GM23338 (cell line): Measurements from ENCODE around the gene ATG4A. TPM values are rescaled to one million over a fixed set of nuclear protein-coding genes. Genes with fewer than 3 reads are reported as not detected.

ENCODE experiments used
- ATAC-seq: fragments of 200-7000 bp; cut with Tn5 transposase; 3 replicates; pipeline ENCODE4 v1.9.1; 2020
- DNase-seq: peaks from one replicate; pipeline ENCODE4 v3.0.0-alpha.2; 2015; ENCODE audit warnings: low spot score
- H2AFZ ChIP-seq: fragments of 200-600 bp; sonication (generic); 2 replicates; pipeline ENCODE4 v1.8.0; 2016; ENCODE audit warnings: antibody characterized with exemption, mild to moderate bottlenecking, moderate library complexity
- H3F3A ChIP-seq: fragments of 200-600 bp; sonication (generic); replicated peaks from 2 replicates; pipeline ENCODE4 v1.8.0; 2017; ENCODE audit warnings: antibody characterized with exemption, mixed run types, low read depth
- H3K27ac ChIP-seq: fragments of 200-600 bp; sonication (generic); 2 replicates; pipeline ENCODE4 v1.6.1; 2016; ENCODE audit warnings: low read depth
- H3K27me3 ChIP-seq: fragments of 200-600 bp; sonication (generic); 2 replicates; pipeline ENCODE4 v1.8.0; 2016; ENCODE audit warnings: mild to moderate bottlenecking, mixed run types, moderate library complexity; ENCODE audit not compliant: insufficient read depth
- H3K36me3 ChIP-seq: fragments of 200-600 bp; sonication (generic); 2 replicates; pipeline ENCODE4 v1.8.0; 2016; ENCODE audit warnings: mild to moderate bottlenecking; ENCODE audit not compliant: insufficient read depth
- H3K4me1 ChIP-seq: fragments of 200-600 bp; sonication (generic); 2 replicates; pipeline ENCODE4 v1.8.0; 2016; ENCODE audit warnings: mild to moderate bottlenecking, moderate library complexity; ENCODE audit not compliant: insufficient read depth
- H3K4me2 ChIP-seq: fragments of 200-600 bp; sonication (generic); 2 replicates; pipeline ENCODE4 v1.7.1; 2017; ENCODE audit warnings: mixed run types
- H3K4me3 ChIP-seq: fragments of 200-600 bp; sonication (generic); 2 replicates; pipeline ENCODE4 v1.6.1; 2016; ENCODE audit warnings: mixed run types
- H3K79me2 ChIP-seq: fragments of 200-600 bp; sonication (generic); replicated peaks from 2 replicates; pipeline ENCODE4 v1.8.0; 2017; ENCODE audit warnings: mild to moderate bottlenecking; ENCODE audit not compliant: insufficient read depth
- H3K9me2 ChIP-seq: fragments of 200-600 bp; sonication (generic); 2 replicates; pipeline ENCODE4 v1.8.0; 2017; ENCODE audit not compliant: insufficient read depth
- H4K20me1 ChIP-seq: fragments of 200-600 bp; sonication (generic); replicated peaks from 2 replicates; pipeline ENCODE4 v1.8.0; 2017; ENCODE audit warnings: mild to moderate bottlenecking; ENCODE audit not compliant: insufficient read depth
- H3K27ac Mint-ChIP-seq: 2 replicates; pipeline ENCODE4 v1.8.0; 2020; ENCODE audit warnings: inconsistent platforms, mild to moderate bottlenecking, moderate library complexity, mixed read lengths
- H3K27me3 Mint-ChIP-seq: 3 replicates; pipeline ENCODE4 v1.8.0; 2022; ENCODE audit warnings: low read depth, mild to moderate bottlenecking, moderate library complexity, mixed read lengths, inconsistent platforms; ENCODE audit not compliant: insufficient read depth, poor library complexity
- H3K36me3 Mint-ChIP-seq: 3 replicates; pipeline ENCODE4 v1.8.0; 2021; ENCODE audit warnings: low read depth, mild to moderate bottlenecking, inconsistent platforms, moderate library complexity, mixed read lengths
- H3K4me1 Mint-ChIP-seq: 3 replicates; pipeline ENCODE4 v1.8.0; 2020; ENCODE audit warnings: mild to moderate bottlenecking, inconsistent platforms, mixed read lengths
- H3K4me3 Mint-ChIP-seq: 3 replicates; pipeline ENCODE4 v1.8.0; 2021; ENCODE audit warnings: moderate library complexity, mild to moderate bottlenecking, inconsistent platforms, mixed read lengths
- H3K9me3 Mint-ChIP-seq: 3 replicates; pipeline ENCODE4 v1.8.0; 2020; ENCODE audit warnings: moderate library complexity, mild to moderate bottlenecking, inconsistent platforms, mixed read lengths
- CREB1 ChIP-seq: fragments of 250-450 bp; sonication (Bioruptor Pico); IDR thresholded peaks from 2 replicates; pipeline ENCODE4 v1.5.0; 2020; ENCODE audit warnings: low read depth, mild to moderate bottlenecking, moderate library complexity
- JUNB ChIP-seq: IDR thresholded peaks from one replicate; pipeline ENCODE4 v1.6.1; 2016; ENCODE audit warnings: antibody characterized with exemption; ENCODE audit not compliant: unreplicated experiment
- POLR2AphosphoS5 ChIP-seq: IDR thresholded peaks from 2 replicates; pipeline ENCODE4 v1.6.1; 2016; ENCODE audit warnings: antibody characterized with exemption, low read depth
- STAT1 ChIP-seq: IDR thresholded peaks from one replicate; pipeline ENCODE4 v1.6.1; 2016; ENCODE audit warnings: antibody characterized with exemption; ENCODE audit not compliant: unreplicated experiment
- ZNF331 ChIP-seq: fragments of 250-450 bp; sonication (Bioruptor Pico); IDR thresholded peaks from 2 replicates; pipeline ENCODE4 v1.5.0; 2020; ENCODE audit warnings: low read depth, mild to moderate bottlenecking, moderate library complexity
- polyA plus RNA-seq: library from polyadenylated mRNA; unstranded; fragments of >200 nt; fragmentation: Nextera tagmentation; extraction: Ambion mirVana; gene quantifications from 2 replicates; pipeline ENCODE4 v1.2.1, GENCODE V29; 2016
- total RNA-seq: library from RNA; depleted of rRNA; stranded (reverse); fragments of >200 nt; shearing (Covaris generic); gene quantifications from 2 replicates; pipeline ENCODE4 v1.2.3, GENCODE V29; 2014
- TF ChIP-seq, protein P1 (sequence below): fragments of 250-450 bp; sonication (Bioruptor Pico); IDR thresholded peaks from 2 replicates; pipeline ENCODE4 v1.5.0; 2020; ENCODE audit warnings: mild to moderate bottlenecking, moderate library complexity
- TF ChIP-seq, protein P2 (sequence below), 2 experiments: fragments of 200-600 bp in 1 of 2; sonication (generic) in 1 of 2; conservative IDR thresholded peaks; 2 replicates each; pipeline versions ENCODE4 v1.5.1 to v1.6.1; 2016 to 2017; ENCODE audit warnings: antibody characterized with exemption in 2 of 2, low read depth in 2 of 2, mild to moderate bottlenecking in 2 of 2, moderate library complexity in 1 of 2
- TF ChIP-seq, protein P3 (sequence below): IDR thresholded peaks from one replicate; pipeline ENCODE4 v1.6.1; 2018; ENCODE audit warnings: antibody characterized with exemption; ENCODE audit not compliant: unreplicated experiment

The ATG4A gene
- total and polyA plus RNA-seq, 2 experiments from 2014 or later: 2.1 to 2.8 TPM

DNA sequence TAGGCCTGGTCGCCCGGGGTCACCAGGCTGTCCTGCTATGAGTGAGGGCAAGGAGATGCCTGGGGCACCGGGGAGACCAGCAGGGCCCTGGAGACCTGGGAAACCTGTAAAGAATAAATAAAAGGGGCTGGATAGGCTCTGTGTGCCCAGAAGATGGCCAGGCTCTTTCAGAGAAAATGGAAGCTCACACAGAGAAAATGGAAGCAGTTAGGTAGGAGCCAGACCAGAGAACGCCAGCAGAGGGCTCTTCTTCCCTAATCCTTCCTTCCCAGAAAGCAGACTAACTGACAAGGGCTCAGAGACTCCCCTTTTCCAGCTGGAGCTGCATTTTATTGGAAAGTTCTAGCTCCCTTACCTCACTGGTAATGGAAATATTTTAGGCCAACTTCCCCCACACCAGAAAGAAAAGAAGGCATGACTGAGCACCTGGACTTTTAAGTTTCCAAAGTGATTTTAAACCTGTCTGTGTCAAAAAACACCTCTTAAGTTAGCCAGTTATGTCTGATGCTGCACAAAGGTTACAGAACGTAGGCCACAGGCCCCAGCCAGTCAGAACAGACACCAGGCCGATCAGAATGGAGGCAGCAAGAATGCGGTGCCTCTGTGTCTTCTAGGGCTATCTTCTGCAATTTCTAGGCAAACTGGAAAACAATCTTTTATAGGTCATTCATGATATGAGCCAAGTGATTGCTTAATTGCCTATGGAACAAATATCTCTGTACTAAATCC lies 74.0 kb downstream of the ATG4A start:
- H3F3A ChIP-seq: no peaks in the 10 kb centered on the region
- ATAC-seq: peak; percentile 91
- H3K27ac ChIP-seq: no peak overlapping the region
- no peaks in the 10 kb centered on the region for H3K4me1 ChIP-seq
- peaks cover 4% of the 10 kb centered on the region; the same call in 2 of the 3 replicates for H3K36me3 Mint-ChIP-seq
- H3K27me3 ChIP-seq: no peaks in the 10 kb centered on the region
- no peaks in the 10 kb centered on the region for H3K9me3 Mint-ChIP-seq
- no peak overlapping the region for H3K27ac Mint-ChIP-seq
- peaks cover 2% of the 10 kb centered on the region for H3K27me3 Mint-ChIP-seq
- H3K79me2 ChIP-seq: no peaks in the 10 kb centered on the region
- H3K4me1 Mint-ChIP-seq: no peaks in the 10 kb centered on the region
- no peaks in the 10 kb centered on the region for H3K36me3 ChIP-seq
- no peaks in the 10 kb centered on the region for H4K20me1 ChIP-seq
- H3K9me2 ChIP-seq: no peaks in the 10 kb centered on the region
- H2AFZ ChIP-seq: no peak overlapping the region
- peak; percentile 66 for DNase-seq
- H3K4me2 ChIP-seq: no peak overlapping the region
- no peak overlapping the region for H3K4me3 Mint-ChIP-seq
- no peak overlapping the region for H3K4me3 ChIP-seq
- no peak for TF ChIP-seq STAT1
- TF ChIP-seq CREB1 (CRISPR knock-in tag): no peak
- TF ChIP-seq, protein P1, sequence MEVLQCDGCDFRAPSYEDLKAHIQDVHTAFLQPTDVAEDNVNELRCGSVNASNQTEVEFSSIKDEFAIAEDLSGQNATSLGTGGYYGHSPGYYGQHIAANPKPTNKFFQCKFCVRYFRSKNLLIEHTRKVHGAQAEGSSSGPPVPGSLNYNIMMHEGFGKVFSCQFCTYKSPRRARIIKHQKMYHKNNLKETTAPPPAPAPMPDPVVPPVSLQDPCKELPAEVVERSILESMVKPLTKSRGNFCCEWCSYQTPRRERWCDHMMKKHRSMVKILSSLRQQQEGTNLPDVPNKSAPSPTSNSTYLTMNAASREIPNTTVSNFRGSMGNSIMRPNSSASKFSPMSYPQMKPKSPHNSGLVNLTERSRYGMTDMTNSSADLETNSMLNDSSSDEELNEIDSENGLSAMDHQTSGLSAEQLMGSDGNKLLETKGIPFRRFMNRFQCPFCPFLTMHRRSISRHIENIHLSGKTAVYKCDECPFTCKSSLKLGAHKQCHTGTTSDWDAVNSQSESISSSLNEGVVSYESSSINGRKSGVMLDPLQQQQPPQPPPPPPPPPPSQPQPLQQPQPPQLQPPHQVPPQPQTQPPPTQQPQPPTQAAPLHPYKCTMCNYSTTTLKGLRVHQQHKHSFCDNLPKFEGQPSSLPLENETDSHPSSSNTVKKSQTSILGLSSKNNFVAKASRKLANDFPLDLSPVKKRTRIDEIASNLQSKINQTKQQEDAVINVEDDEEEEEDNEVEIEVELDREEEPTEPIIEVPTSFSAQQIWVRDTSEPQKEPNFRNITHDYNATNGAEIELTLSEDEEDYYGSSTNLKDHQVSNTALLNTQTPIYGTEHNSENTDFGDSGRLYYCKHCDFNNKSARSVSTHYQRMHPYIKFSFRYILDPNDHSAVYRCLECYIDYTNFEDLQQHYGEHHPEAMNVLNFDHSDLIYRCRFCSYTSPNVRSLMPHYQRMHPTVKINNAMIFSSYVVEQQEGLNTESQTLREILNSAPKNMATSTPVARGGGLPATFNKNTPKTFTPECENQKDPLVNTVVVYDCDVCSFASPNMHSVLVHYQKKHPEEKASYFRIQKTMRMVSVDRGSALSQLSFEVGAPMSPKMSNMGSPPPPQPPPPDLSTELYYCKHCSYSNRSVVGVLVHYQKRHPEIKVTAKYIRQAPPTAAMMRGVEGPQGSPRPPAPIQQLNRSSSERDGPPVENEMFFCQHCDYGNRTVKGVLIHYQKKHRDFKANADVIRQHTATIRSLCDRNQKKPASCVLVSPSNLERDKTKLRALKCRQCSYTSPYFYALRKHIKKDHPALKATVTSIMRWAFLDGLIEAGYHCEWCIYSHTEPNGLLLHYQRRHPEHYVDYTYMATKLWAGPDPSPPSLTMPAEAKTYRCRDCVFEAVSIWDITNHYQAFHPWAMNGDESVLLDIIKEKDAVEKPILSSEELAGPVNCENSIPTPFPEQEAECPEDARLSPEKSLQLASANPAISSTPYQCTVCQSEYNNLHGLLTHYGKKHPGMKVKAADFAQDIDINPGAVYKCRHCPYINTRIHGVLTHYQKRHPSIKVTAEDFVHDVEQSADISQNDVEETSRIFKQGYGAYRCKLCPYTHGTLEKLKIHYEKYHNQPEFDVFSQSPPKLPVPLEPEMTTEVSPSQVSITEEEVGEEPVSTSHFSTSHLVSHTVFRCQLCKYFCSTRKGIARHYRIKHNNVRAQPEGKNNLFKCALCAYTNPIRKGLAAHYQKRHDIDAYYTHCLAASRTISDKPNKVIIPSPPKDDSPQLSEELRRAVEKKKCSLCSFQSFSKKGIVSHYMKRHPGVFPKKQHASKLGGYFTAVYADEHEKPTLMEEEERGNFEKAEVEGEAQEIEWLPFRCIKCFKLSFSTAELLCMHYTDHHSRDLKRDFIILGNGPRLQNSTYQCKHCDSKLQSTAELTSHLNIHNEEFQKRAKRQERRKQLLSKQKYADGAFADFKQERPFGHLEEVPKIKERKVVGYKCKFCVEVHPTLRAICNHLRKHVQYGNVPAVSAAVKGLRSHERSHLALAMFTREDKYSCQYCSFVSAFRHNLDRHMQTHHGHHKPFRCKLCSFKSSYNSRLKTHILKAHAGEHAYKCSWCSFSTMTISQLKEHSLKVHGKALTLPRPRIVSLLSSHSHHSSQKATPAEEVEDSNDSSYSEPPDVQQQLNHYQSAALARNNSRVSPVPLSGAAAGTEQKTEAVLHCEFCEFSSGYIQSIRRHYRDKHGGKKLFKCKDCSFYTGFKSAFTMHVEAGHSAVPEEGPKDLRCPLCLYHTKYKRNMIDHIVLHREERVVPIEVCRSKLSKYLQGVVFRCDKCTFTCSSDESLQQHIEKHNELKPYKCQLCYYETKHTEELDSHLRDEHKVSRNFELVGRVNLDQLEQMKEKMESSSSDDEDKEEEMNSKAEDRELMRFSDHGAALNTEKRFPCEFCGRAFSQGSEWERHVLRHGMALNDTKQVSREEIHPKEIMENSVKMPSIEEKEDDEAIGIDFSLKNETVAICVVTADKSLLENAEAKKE (CRISPR knock-in tag): no peak
- TF ChIP-seq, protein P2, sequence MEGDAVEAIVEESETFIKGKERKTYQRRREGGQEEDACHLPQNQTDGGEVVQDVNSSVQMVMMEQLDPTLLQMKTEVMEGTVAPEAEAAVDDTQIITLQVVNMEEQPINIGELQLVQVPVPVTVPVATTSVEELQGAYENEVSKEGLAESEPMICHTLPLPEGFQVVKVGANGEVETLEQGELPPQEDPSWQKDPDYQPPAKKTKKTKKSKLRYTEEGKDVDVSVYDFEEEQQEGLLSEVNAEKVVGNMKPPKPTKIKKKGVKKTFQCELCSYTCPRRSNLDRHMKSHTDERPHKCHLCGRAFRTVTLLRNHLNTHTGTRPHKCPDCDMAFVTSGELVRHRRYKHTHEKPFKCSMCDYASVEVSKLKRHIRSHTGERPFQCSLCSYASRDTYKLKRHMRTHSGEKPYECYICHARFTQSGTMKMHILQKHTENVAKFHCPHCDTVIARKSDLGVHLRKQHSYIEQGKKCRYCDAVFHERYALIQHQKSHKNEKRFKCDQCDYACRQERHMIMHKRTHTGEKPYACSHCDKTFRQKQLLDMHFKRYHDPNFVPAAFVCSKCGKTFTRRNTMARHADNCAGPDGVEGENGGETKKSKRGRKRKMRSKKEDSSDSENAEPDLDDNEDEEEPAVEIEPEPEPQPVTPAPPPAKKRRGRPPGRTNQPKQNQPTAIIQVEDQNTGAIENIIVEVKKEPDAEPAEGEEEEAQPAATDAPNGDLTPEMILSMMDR (conservative IDR thresholded peaks at IDR 0.05; ENCODE audit: low read depth in 2 of 2): peak; percentile 44 to 62
- TF ChIP-seq, protein P3, sequence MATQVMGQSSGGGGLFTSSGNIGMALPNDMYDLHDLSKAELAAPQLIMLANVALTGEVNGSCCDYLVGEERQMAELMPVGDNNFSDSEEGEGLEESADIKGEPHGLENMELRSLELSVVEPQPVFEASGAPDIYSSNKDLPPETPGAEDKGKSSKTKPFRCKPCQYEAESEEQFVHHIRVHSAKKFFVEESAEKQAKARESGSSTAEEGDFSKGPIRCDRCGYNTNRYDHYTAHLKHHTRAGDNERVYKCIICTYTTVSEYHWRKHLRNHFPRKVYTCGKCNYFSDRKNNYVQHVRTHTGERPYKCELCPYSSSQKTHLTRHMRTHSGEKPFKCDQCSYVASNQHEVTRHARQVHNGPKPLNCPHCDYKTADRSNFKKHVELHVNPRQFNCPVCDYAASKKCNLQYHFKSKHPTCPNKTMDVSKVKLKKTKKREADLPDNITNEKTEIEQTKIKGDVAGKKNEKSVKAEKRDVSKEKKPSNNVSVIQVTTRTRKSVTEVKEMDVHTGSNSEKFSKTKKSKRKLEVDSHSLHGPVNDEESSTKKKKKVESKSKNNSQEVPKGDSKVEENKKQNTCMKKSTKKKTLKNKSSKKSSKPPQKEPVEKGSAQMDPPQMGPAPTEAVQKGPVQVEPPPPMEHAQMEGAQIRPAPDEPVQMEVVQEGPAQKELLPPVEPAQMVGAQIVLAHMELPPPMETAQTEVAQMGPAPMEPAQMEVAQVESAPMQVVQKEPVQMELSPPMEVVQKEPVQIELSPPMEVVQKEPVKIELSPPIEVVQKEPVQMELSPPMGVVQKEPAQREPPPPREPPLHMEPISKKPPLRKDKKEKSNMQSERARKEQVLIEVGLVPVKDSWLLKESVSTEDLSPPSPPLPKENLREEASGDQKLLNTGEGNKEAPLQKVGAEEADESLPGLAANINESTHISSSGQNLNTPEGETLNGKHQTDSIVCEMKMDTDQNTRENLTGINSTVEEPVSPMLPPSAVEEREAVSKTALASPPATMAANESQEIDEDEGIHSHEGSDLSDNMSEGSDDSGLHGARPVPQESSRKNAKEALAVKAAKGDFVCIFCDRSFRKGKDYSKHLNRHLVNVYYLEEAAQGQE: no peak
- TF ChIP-seq JUNB: no peak
- no peak for TF ChIP-seq POLR2AphosphoS5
- no peak for TF ChIP-seq ZNF331 (CRISPR knock-in tag)
